ENCODE results near the gene BEST3.

The BEST3 gene

DNA sequence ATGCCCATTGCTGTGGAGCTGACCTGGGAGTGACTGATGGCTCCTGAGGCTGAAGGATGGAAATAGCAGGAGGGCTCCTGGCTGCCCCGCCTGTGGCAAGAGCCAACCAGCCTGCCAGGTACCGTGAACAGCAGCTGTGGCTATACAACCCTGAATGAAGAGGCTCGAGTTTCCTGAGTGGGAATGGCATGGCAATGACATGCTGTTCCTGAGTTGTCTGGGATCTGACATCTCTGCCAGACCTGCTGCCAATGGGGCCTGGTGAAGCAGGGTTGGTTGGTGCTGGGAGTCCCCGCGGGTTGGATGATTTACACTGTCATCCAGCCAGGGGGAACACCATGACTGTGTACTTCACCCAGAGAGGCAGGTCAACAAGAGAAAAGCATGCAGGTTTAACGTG, 56.6 kb downstream of the BEST3 start:
- peaks cover 3% of the 10 kb centered on the region for H3K4me1 ChIP-seq (ENCODE audit: control insufficient read depth, insufficient read depth, low read length)
- H3K9ac ChIP-seq (ENCODE audit: low read depth, low read length), result no peak overlapping the region
- H3K27me3 ChIP-seq (ENCODE audit: control insufficient read depth, insufficient read depth, low read length), result no peaks in the 10 kb centered on the region
- no peak overlapping the region for H3K4me3 ChIP-seq (ENCODE audit: low read length)
- no peaks in the 10 kb centered on the region for H3K36me3 ChIP-seq (ENCODE audit: insufficient read depth, low read length)
- H3K9me3 ChIP-seq (replicated peaks; ENCODE audit: low read length), result no peaks in the 10 kb centered on the region
- H3K4me2 ChIP-seq (ENCODE audit: low read length), result no peak overlapping the region

DNA sequence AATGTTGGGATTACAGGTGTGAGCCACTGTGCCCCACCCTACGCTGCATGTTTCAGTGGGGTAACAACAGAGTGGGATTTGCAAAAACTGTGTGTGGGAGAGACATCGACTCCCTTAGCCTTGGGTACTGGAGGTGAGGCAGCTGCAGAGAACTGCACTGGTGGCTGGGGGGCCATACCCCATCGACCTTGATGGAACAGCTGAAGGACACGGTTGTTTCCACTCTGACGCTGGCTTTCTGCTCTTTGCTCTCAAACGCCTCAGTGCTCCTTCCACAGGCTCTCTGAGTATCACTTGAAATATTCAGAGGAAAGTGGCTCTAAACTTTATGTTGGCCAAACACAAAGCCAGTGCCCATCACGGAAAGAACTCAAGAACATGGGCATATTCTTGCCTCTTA, 57.6 kb downstream of the BEST3 start:
- no peaks in the 10 kb centered on the region for H3K27me3 ChIP-seq (ENCODE audit: control insufficient read depth, insufficient read depth, low read length)
- H3K9me3 ChIP-seq (replicated peaks; ENCODE audit: low read length), result no peaks in the 10 kb centered on the region
- H3K4me2 ChIP-seq (ENCODE audit: low read length), result no peak overlapping the region
- peaks cover 3% of the 10 kb centered on the region for H3K4me1 ChIP-seq (ENCODE audit: control insufficient read depth, insufficient read depth, low read length)
- no peak overlapping the region for H3K4me3 ChIP-seq (ENCODE audit: low read length)
- H3K36me3 ChIP-seq (ENCODE audit: insufficient read depth, low read length), result no peaks in the 10 kb centered on the region
- no peak overlapping the region for H3K9ac ChIP-seq (ENCODE audit: low read depth, low read length)

DNA sequence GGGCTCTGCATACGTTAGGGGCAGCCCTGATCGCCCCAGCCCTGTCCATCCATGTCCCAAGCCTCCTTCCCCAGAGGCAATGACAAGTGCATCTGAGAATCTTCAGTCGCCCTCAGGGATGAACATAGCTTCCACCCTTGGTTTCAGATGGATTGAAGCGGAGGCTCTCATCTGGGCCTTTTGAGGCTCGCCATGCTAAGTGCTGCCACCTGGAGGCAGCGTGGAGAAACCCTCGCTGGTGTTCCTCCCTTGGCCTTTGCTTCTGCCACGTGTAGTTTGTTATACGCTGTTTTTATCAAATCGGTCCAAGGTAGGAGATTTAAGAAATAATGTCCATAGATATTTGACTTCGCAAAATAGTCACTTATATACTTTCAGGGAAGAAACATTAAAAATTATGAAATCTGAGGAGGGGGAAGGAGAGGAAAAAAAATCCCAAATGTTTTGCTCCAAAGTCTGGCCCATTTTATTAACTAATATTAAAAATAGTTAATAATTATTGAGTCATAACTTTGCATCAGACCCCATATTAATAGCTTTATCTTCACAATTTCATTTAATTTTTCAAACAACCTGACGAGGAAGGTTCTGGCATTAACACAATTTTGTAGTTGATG, 59.6 kb downstream of the BEST3 start:
- H3K36me3 ChIP-seq (ENCODE audit: insufficient read depth, low read length), result no peaks in the 10 kb centered on the region
- no peaks in the 10 kb centered on the region for H3K27me3 ChIP-seq (ENCODE audit: control insufficient read depth, insufficient read depth, low read length)
- H3K4me2 ChIP-seq (ENCODE audit: low read length), result no peak overlapping the region
- H3K9ac ChIP-seq (ENCODE audit: low read depth, low read length), result no peak overlapping the region
- no peaks in the 10 kb centered on the region for H3K4me1 ChIP-seq (ENCODE audit: control insufficient read depth, insufficient read depth, low read length)
- H3K4me3 ChIP-seq (ENCODE audit: low read length), result no peak overlapping the region
- no peaks in the 10 kb centered on the region for H3K9me3 ChIP-seq (replicated peaks; ENCODE audit: low read length)

DNA sequence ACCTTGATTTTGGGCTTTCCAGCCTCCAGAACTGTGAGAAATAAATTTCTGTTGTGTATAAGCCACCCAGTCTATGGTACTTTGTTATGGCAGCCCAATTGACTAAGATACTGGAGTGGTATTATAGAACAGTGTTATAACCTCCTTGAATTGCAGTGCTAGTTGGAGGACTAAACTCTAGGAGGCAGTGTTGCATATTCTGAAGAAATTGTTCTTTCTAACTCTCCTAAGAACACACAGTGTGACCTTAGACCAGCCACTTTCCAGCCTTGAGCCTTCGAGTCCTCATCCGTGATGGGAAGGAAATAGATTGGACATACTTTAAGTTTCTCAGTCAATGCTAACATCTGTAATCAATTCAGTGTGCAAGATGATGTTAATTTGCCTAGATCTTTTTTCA, 66.0 kb downstream of the BEST3 start:
- Histone ChIP-seq H3K36me3 (ENCODE audit: insufficient read depth, low read length) (no peaks in the 10 kb centered on the region), H3K9me3 (replicated peaks; ENCODE audit: low read length) (no peaks in the 10 kb centered on the region), H3K4me2 (ENCODE audit: low read length) (no peak overlapping the region), H3K4me1 (ENCODE audit: control insufficient read depth, insufficient read depth, low read length) (no peaks in the 10 kb centered on the region), H3K4me3 (ENCODE audit: low read length) (no peak overlapping the region), H3K27me3 (ENCODE audit: control insufficient read depth, insufficient read depth, low read length) (peaks cover 2% of the 10 kb centered on the region), H3K9ac (ENCODE audit: low read depth, low read length) (no peak overlapping the region)

DNA sequence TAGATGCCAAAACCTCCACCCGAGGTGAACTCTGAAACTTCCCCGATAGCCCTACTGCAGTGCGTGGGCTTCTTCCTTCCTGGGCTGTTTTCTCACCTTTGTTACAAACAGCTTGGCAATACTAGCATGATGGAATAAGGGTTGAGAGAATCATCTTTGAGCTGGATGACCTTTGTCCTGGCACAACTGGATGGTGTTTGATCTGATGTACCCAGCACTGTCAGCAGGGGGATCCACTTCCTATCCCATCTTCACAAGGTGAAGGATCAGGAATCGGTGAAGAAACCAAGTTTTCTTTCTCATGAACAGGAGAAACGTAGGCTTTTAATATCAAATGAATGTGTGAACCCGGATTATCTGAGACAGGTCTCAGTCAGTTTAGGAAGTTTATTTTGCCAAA, 68.9 kb downstream of the BEST3 start:
- Histone ChIP-seq H3K4me1 (ENCODE audit: control insufficient read depth, insufficient read depth, low read length) (no peaks in the 10 kb centered on the region), H3K9ac (ENCODE audit: low read depth, low read length) (no peak overlapping the region), H3K4me3 (ENCODE audit: low read length) (no peak overlapping the region), H3K9me3 (replicated peaks; ENCODE audit: low read length) (no peaks in the 10 kb centered on the region), H3K4me2 (ENCODE audit: low read length) (no peak overlapping the region), H3K36me3 (ENCODE audit: insufficient read depth, low read length) (no peaks in the 10 kb centered on the region), H3K27me3 (ENCODE audit: control insufficient read depth, insufficient read depth, low read length) (peaks cover 7% of the 10 kb centered on the region)

DNA sequence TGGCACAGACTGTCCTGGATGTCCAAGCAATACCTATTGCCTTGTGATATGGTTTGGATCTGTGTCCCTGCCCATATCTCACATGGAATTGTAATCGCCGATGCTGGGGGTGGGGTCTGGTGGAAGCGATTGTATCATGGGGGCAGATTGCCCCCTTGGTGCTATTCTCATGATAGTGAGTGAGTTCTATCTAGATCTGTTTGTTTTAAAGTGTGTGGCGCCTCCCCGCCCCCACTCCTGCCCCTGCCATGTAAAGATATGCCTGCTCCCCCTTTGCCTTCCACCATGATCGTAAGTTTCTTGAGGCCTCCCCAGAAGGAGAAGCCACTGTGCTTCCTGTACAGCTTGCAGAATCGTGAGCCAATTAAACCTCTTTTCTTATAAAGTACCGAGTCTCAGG, 71.6 kb downstream of the BEST3 start:
- Histone ChIP-seq H3K36me3 (ENCODE audit: insufficient read depth, low read length) (no peaks in the 10 kb centered on the region), H3K9me3 (replicated peaks; ENCODE audit: low read length) (no peaks in the 10 kb centered on the region), H3K4me2 (ENCODE audit: low read length) (no peak overlapping the region), H3K4me3 (ENCODE audit: low read length) (no peak overlapping the region), H3K27me3 (ENCODE audit: control insufficient read depth, insufficient read depth, low read length) (peaks cover 11% of the 10 kb centered on the region), H3K9ac (ENCODE audit: low read depth, low read length) (no peak overlapping the region), H3K4me1 (ENCODE audit: control insufficient read depth, insufficient read depth, low read length) (no peaks in the 10 kb centered on the region)

DNA sequence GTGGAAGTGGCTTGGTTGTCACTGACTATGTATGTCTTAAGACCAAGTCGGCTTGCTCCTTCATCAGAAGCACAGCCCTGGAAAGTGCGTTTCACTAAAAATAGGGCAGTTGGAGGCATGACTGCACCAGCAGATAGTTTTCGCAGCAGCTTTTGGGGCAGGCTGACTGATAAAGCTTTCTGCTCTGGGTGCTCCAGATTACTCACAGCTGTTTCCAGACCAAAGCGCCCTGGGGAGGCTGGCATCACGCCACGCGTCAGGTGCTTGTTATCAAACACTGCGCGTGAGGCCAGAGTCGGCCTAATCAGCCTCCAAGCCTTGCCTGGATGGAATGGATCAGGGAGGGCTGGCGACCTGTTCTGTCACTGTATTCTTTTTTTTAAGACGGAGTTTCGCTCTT, 75.1 kb downstream of the BEST3 start:
- Histone ChIP-seq H3K9ac (ENCODE audit: low read depth, low read length) (no peak overlapping the region), H3K9me3 (replicated peaks; ENCODE audit: low read length) (no peaks in the 10 kb centered on the region), H3K4me1 (ENCODE audit: control insufficient read depth, insufficient read depth, low read length) (no peaks in the 10 kb centered on the region), H3K27me3 (ENCODE audit: control insufficient read depth, insufficient read depth, low read length) (peaks cover 11% of the 10 kb centered on the region), H3K4me3 (ENCODE audit: low read length) (no peak overlapping the region), H3K4me2 (ENCODE audit: low read length) (no peak overlapping the region), H3K36me3 (ENCODE audit: insufficient read depth, low read length) (no peaks in the 10 kb centered on the region)

DNA sequence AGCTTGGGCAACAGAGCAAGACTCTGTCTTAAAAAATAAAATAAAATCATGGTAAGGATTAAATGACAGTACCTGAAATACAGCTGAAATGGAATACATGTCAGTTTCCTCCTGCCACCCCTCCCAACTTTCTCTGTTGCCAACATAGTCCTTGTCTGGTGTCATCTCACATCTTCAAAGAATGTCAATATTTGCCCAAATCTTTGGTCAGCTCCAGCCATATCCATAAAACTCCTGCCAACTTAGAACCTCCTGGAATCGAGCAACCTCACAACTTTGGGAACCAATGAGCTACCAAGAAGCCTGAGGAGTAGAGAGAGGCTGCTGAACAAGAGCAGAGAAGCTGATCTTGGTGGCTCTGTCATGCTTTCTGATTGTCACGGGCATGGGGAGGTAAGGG, 77.6 kb downstream of the BEST3 start:
- peaks cover 17% of the 10 kb centered on the region for H3K27me3 ChIP-seq (ENCODE audit: control insufficient read depth, insufficient read depth, low read length)

DNA sequence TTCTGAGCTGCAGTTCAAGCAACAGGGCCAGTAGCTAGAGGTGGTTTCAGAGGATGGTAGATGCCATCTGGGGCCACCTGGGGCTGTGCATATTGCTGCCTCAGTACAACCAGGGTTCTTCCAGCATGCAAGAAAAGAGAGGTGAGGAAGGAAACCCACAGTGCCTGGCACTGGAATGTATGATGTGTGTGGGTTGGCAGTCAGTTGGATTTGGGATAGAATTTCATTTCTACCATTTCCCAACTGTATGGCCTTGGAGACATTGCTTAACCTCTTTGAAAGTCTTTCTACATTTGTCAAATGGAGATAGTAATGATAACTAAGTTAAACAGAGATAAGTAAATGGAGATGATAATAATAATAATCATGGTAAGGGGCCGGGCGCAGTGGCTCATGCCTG, 78.2 kb downstream of the BEST3 start:
- Histone ChIP-seq H3K4me2 (ENCODE audit: low read length) (no peak overlapping the region), H3K36me3 (ENCODE audit: insufficient read depth, low read length) (no peaks in the 10 kb centered on the region), H3K27me3 (ENCODE audit: control insufficient read depth, insufficient read depth, low read length) (peaks cover 14% of the 10 kb centered on the region), H3K9ac (ENCODE audit: low read depth, low read length) (no peak overlapping the region), H3K4me1 (ENCODE audit: control insufficient read depth, insufficient read depth, low read length) (no peaks in the 10 kb centered on the region), H3K4me3 (ENCODE audit: low read length) (no peak overlapping the region), H3K9me3 (replicated peaks; ENCODE audit: low read length) (no peaks in the 10 kb centered on the region)

More for the DNA sequence above, 77.6 kb downstream of the BEST3 start:
- H3K9me3 ChIP-seq (replicated peaks; ENCODE audit: low read length), result no peaks in the 10 kb centered on the region
- no peak overlapping the region for H3K9ac ChIP-seq (ENCODE audit: low read depth, low read length)
- no peaks in the 10 kb centered on the region for H3K36me3 ChIP-seq (ENCODE audit: insufficient read depth, low read length)
- H3K4me3 ChIP-seq (ENCODE audit: low read length), result no peak overlapping the region
- no peaks in the 10 kb centered on the region for H3K4me1 ChIP-seq (ENCODE audit: control insufficient read depth, insufficient read depth, low read length)
- no peak overlapping the region for H3K4me2 ChIP-seq (ENCODE audit: low read length)

DNA sequence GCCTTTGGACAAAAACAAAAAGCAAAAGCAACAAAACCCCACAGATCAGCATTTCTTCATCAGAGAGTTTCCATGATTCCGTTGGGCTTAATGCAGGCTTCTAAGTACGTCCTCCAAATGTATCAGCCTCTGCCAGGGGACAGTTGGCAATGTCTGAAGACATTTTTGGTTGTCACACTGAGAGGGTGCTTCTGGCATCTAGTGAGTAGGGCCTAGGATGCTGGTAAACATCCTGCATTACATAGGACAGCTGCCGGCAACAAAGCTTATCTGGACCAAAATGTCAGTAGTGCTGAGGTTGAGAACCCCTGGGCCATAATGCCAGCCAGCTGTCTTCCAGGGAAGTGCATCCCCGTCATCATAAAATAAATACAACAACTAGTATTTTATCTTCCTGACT, 79.0 kb downstream of the BEST3 start:
- Histone ChIP-seq H3K4me3 (ENCODE audit: low read length) (no peak overlapping the region), H3K4me2 (ENCODE audit: low read length) (no peak overlapping the region), H3K9ac (ENCODE audit: low read depth, low read length) (no peak overlapping the region), H3K27me3 (ENCODE audit: control insufficient read depth, insufficient read depth, low read length) (peaks cover 14% of the 10 kb centered on the region), H3K9me3 (replicated peaks; ENCODE audit: low read length) (no peaks in the 10 kb centered on the region), H3K4me1 (ENCODE audit: control insufficient read depth, insufficient read depth, low read length) (no peaks in the 10 kb centered on the region), H3K36me3 (ENCODE audit: insufficient read depth, low read length) (no peaks in the 10 kb centered on the region)

DNA sequence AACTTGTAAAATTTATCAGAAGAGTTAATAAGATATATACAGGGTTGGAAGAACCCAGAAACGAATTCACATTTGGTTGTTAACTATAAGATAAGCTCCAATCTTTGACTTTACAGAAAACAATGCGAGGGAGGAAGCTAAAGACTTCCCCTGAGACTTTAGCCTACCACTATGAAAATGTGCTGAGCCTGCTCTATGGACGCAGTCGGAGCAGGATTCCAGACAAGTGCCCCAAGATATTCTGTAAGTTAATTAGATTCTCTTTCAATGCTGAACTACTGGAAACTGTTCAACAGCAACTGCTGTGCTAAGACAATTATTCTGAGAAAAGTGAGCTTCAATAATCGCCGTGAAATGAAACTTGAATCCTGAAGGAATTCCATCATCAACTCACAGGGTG, 80.1 kb downstream of the BEST3 start:
- no peak overlapping the region for H3K9ac ChIP-seq (ENCODE audit: low read depth, low read length)
- H3K4me3 ChIP-seq (ENCODE audit: low read length), result no peak overlapping the region
- no peak overlapping the region for H3K4me2 ChIP-seq (ENCODE audit: low read length)
- no peaks in the 10 kb centered on the region for H3K36me3 ChIP-seq (ENCODE audit: insufficient read depth, low read length)
- H3K9me3 ChIP-seq (replicated peaks; ENCODE audit: low read length), result no peaks in the 10 kb centered on the region
- H3K4me1 ChIP-seq (ENCODE audit: control insufficient read depth, insufficient read depth, low read length), result no peaks in the 10 kb centered on the region
- peaks cover 14% of the 10 kb centered on the region for H3K27me3 ChIP-seq (ENCODE audit: control insufficient read depth, insufficient read depth, low read length)

DNA sequence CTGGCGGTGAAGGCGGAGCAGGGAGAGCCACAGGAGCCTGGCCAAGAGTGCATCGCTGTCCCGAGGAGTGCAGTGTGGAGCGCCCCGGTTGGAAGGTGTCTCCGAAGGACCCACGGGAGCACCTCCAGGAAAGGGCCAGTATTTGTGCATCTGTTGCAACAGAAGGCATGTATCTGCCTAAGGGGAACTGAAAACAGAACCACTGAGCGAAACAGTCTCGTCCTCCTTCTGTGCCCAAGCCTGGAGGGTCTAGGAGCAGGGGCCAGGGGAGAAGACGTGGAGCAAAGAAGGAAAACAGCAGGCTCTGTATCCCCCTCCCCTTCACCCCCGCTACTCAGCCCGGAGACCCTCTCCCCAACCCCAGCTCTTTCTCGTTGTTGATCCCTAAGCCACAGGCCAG, 83.1 kb downstream of the BEST3 start:
- Histone ChIP-seq H3K4me1 (ENCODE audit: control insufficient read depth, insufficient read depth, low read length) (no peaks in the 10 kb centered on the region), H3K9ac (ENCODE audit: low read depth, low read length) (no peak overlapping the region), H3K9me3 (replicated peaks; ENCODE audit: low read length) (no peaks in the 10 kb centered on the region), H3K4me2 (ENCODE audit: low read length) (no peak overlapping the region), H3K27me3 (ENCODE audit: control insufficient read depth, insufficient read depth, low read length) (peaks cover 24% of the 10 kb centered on the region), H3K4me3 (ENCODE audit: low read length) (no peak overlapping the region), H3K36me3 (ENCODE audit: insufficient read depth, low read length) (no peaks in the 10 kb centered on the region)

Data from skeletal muscle satellite cell (primary cell).